B cell (primary cell): Measurements from ENCODE around the gene ABHD14A. TPM values are rescaled to one million over a fixed set of nuclear protein-coding genes. Genes with fewer than 3 reads are reported as not detected.

Experiments used
- ATAC-seq: fragments of 200-7000 bp; cut with Tn5 transposase; one replicate; pipeline ENCODE4 v1.10.0; 2021; ENCODE audit warnings: low read depth, mild to moderate bottlenecking, moderate number of reproducible peaks, moderate library complexity
- CTCF ChIA-PET: fragments of 350-600 bp; sonication (Branson Sonifier 250); formaldehyde crosslinking; loops from one replicate; lab custom pipeline; 2021; ENCODE audit warnings: antibody characterized with exemption, inconsistent platforms; lab: Charles Lee
- POLR2A ChIA-PET: fragments of 350-600 bp; sonication (Branson Sonifier 250); formaldehyde crosslinking; loops from one replicate; lab custom pipeline; 2021; ENCODE audit warnings: antibody characterized with exemption; lab: Charles Lee
- DNase-seq: peaks from one replicate; pipeline ENCODE4 v3.0.0; 2013
- H2AFZ ChIP-seq: 2 replicates; pipeline ENCODE4 v1.6.1; 2012; ENCODE audit warnings: mild to moderate bottlenecking, low read depth, low read length; ENCODE audit not compliant: insufficient read depth, poor library complexity, severe bottlenecking
- H3K27ac ChIP-seq, 2 donors: 1 replicate in 1 of 2; 2 replicates in 1 of 2; pipeline ENCODE4 v1.5.1; 2012 to 2013; ENCODE audit warnings: low read length in 2 of 2, mild to moderate bottlenecking in 2 of 2, moderate library complexity in 1 of 2
- H3K27me3 ChIP-seq, 4 experiments: fragments of 200-600 bp in 1 of 4; sonication (generic) in 1 of 4; replicated peaks in 1 of 4; 1 replicate in 2 of 4; 2 replicates in 2 of 4; pipeline versions ENCODE4 v1.6.1 to v1.7.0; 2013 to 2016; ENCODE audit warnings: low read length in 3 of 4, mild to moderate bottlenecking in 2 of 4, mixed read lengths in 1 of 4, moderate library complexity in 1 of 4; ENCODE audit not compliant: insufficient read depth in 4 of 4, control insufficient read depth in 3 of 4; ENCODE audit errors: control extremely low read depth in 1 of 4
- H3K36me3 ChIP-seq, 2 experiments: replicated peaks in 1 of 2; 1 replicate in 1 of 2; 2 replicates in 1 of 2; pipeline versions ENCODE4 v1.6.1 to v1.7.1; 2013; ENCODE audit warnings: low read length in 1 of 2; ENCODE audit not compliant: insufficient read depth in 2 of 2, control insufficient read depth in 1 of 2; ENCODE audit errors: control extremely low read depth in 1 of 2, extremely low read depth in 1 of 2
- H3K4me1 ChIP-seq, 2 donors: fragments of 200-600 bp in 1 of 2; sonication (generic) in 1 of 2; 1 replicate in 1 of 2; 2 replicates in 1 of 2; pipeline versions ENCODE4 v1.5.1 to v1.6.1; 2013 to 2017; ENCODE audit warnings: low read length in 2 of 2; ENCODE audit not compliant: control insufficient read depth in 2 of 2, insufficient read depth in 2 of 2
- H3K4me2 ChIP-seq: replicated peaks from 2 replicates; pipeline ENCODE3; 2012; ENCODE audit warnings: mild to moderate bottlenecking, low read depth, low read length; ENCODE audit not compliant: poor library complexity, severe bottlenecking
- H3K4me3 ChIP-seq, 5 experiments: fragments of 200-600 bp in 1 of 5; sonication (generic) in 1 of 5; 1 replicate in 3 of 5; 2 replicates in 2 of 5; pipeline versions ENCODE4 v1.5.1 to v1.7.0; 2011 to 2016; ENCODE audit warnings: low read length in 4 of 5, mild to moderate bottlenecking in 4 of 5, low read depth in 2 of 5, control low read depth in 1 of 5, moderate library complexity in 1 of 5; ENCODE audit not compliant: insufficient read depth in 1 of 5; ENCODE audit errors: control extremely low read depth in 1 of 5, extremely low read depth in 1 of 5
- H3K79me2 ChIP-seq: fragments of 200-600 bp; sonication (generic); one replicate; pipeline ENCODE4 v1.6.0; 2016; ENCODE audit warnings: low read length; ENCODE audit not compliant: control insufficient read depth, insufficient read depth
- H3K9ac ChIP-seq: fragments of 200-600 bp; sonication (generic); 2 replicates; pipeline ENCODE4 v1.6.1; 2017; ENCODE audit warnings: mild to moderate bottlenecking, low read length, moderate library complexity
- H3K9me3 ChIP-seq, 3 donors: one replicate each; pipeline versions ENCODE4 v1.6.1 to v1.7.1; 2013; ENCODE audit warnings: low read length in 2 of 3; ENCODE audit not compliant: control insufficient read depth in 2 of 3, insufficient read depth in 1 of 3; ENCODE audit errors: control extremely low read depth in 1 of 3
- H4K20me1 ChIP-seq: 2 replicates; pipeline ENCODE4 v1.6.0; 2012; ENCODE audit warnings: mild to moderate bottlenecking, low read length; ENCODE audit not compliant: insufficient read depth, control insufficient read depth, poor library complexity, severe bottlenecking
- H3K27ac Mint-ChIP-seq: one replicate; pipeline ENCODE4 v1.8.0; 2021; ENCODE audit warnings: mixed read lengths
- H3K27me3 Mint-ChIP-seq: one replicate; pipeline ENCODE4 v1.8.0; 2021; ENCODE audit warnings: mixed read lengths
- H3K4me1 Mint-ChIP-seq: one replicate; pipeline ENCODE4 v1.8.0; 2021; ENCODE audit warnings: mixed read lengths
- H3K4me3 Mint-ChIP-seq: one replicate; pipeline ENCODE4 v1.8.0; 2021; ENCODE audit warnings: mixed read lengths
- H3K9me3 Mint-ChIP-seq: one replicate; pipeline ENCODE4 v1.8.0; 2022; ENCODE audit warnings: mixed read lengths; ENCODE audit not compliant: insufficient read depth
- EZH2 ChIP-seq: IDR thresholded peaks from 2 replicates; pipeline ENCODE4 v1.6.1; 2012; ENCODE audit warnings: borderline replicate concordance, low read depth, mild to moderate bottlenecking, moderate library complexity, low read length; ENCODE audit not compliant: insufficient read depth, poor library complexity, severe bottlenecking
- WGBS: methylation state at CpG from one replicate; pipeline ENCODE4 v1.1.5; 2013; ENCODE audit warnings: missing lambda C conversion rate; ENCODE audit not compliant: insufficient coverage; 5-methylcytosine and 5-hydroxymethylcytosine counted together
- intact Hi-C: fragments of 100-400 bp; cut with micrococcal nuclease; formaldehyde crosslinking; loops from one replicate; pipeline ENCODE4 v1.10.0; 2022
- polyA plus RNA-seq: library from polyadenylated mRNA; depleted of rRNA; stranded (reverse); fragments of >200 nt; gene quantifications from 2 replicates; pipeline ENCODE4 v1.2.3, GENCODE V29; 2012
- total RNA-seq, 2 donors: library from RNA; stranded (reverse); fragments of 120-200 nt in 1 of 2; gene quantifications; 1 replicate in 1 of 2; 2 replicates in 1 of 2; pipeline versions ENCODE4 v1.2.3 to v1.2.4, GENCODE V29; 2013 to 2022
- TF ChIP-seq, protein P1 (sequence below): fragments of 200-600 bp; IDR thresholded peaks from one replicate; pipeline ENCODE4 v1.8.0; 2022; ENCODE audit warnings: antibody characterized with exemption, mild to moderate bottlenecking

ABHD14A gene
- total and polyA plus RNA-seq, 2 donors (not counting 1 experiment from before 2014, with no cell fraction given): 11.9 to 28.8 TPM

- intact Hi-C loops: no loop called here
- Mint-ChIP-seq H3K4me1 (peaks cover 5% of the 10 kb centered on the region), H3K4me3 (no peak overlapping the region), H3K27ac (no peak overlapping the region), H3K9me3 (no peaks in the 10 kb centered on the region), H3K27me3 (peaks cover 4% of the 10 kb centered on the region)
- Histone ChIP-seq H3K36me3 (no peaks in the 10 kb centered on the region), H3K4me3 (no peak overlapping the region), H3K4me2 (no peak overlapping the region), H3K9ac (no peak overlapping the region), H3K27ac (no peak overlapping the region), H3K4me1 (peaks cover 7 to 10% of the 10 kb centered on the region in 2 donors), H3K9me3 (peaks cover 0 to 6% (median 0%) of the 10 kb centered on the region in 3 donors), H2AFZ (no peak overlapping the region), H3K27me3 (peaks cover 0 to 23% (median 14%) of the 10 kb centered on the region in 4 experiments), H3K79me2 (no peaks in the 10 kb centered on the region), H4K20me1 (no peaks in the 10 kb centered on the region)
- over 99% methylated on average over 11 of the region's 20 CpGs for WGBS
- no peak for ATAC-seq
- CTCF ChIA-PET: interaction anchor here (0.9 kb wide), 1 partner anchor 15 kb away, joined by 3 read pairs; the partner anchor contains the start of gene ABHD14B
- TF ChIP-seq, protein P1, sequence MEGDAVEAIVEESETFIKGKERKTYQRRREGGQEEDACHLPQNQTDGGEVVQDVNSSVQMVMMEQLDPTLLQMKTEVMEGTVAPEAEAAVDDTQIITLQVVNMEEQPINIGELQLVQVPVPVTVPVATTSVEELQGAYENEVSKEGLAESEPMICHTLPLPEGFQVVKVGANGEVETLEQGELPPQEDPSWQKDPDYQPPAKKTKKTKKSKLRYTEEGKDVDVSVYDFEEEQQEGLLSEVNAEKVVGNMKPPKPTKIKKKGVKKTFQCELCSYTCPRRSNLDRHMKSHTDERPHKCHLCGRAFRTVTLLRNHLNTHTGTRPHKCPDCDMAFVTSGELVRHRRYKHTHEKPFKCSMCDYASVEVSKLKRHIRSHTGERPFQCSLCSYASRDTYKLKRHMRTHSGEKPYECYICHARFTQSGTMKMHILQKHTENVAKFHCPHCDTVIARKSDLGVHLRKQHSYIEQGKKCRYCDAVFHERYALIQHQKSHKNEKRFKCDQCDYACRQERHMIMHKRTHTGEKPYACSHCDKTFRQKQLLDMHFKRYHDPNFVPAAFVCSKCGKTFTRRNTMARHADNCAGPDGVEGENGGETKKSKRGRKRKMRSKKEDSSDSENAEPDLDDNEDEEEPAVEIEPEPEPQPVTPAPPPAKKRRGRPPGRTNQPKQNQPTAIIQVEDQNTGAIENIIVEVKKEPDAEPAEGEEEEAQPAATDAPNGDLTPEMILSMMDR: no peak
- no peak for TF ChIP-seq EZH2
- POLR2A ChIA-PET: interaction anchor here (0.6 to 1.3 kb wide), 4 partner anchors 10 to 170 kb away, joined by 3 to 7 read pairs (median 4); partner anchors contain the start of gene ABHD14B
- no peak for DNase-seq
These were observed 16.0 kb upstream of the ABHD14A start for GRCh38 chr3:51958603-51959521.

GRCh38 chr3:51959651-51960050 lies 15.2 kb upstream of the ABHD14A start:
- DNase-seq (no peak), ATAC-seq (no peak)
- H3K27ac Mint-ChIP-seq: no peak overlapping the region
- no peak overlapping the region for H3K27ac ChIP-seq
- H3K9me3 Mint-ChIP-seq: no peaks in the 10 kb centered on the region
- no peak overlapping the region for H3K4me3 Mint-ChIP-seq
- H3K36me3 ChIP-seq: no peaks in the 10 kb centered on the region
- intact Hi-C loops: no loop called here
- WGBS: 97% methylated on average over 6 of the region's 7 CpGs
- H3K9ac ChIP-seq: no peak overlapping the region
- peaks cover 7 to 10% of the 10 kb centered on the region in 2 donors for H3K4me1 ChIP-seq
- H3K4me1 Mint-ChIP-seq: peaks cover 5% of the 10 kb centered on the region
- ChIA-PET POLR2A (interaction anchor here (1.3 kb wide), 1 partner anchor 10 kb away, joined by 3 read pairs; no protein-coding TSS in a partner anchor), CTCF (interaction anchor here (0.5 kb wide), 1 partner anchor 1734 kb away, joined by 3 read pairs; no protein-coding TSS in a partner anchor)
- no peaks in the 10 kb centered on the region for H3K79me2 ChIP-seq
- H3K9me3 ChIP-seq: peaks cover 0 to 6% (median 0%) of the 10 kb centered on the region in 3 donors
- H3K27me3 Mint-ChIP-seq: no peaks in the 10 kb centered on the region
- TF ChIP-seq, protein P1: no peak
- no peak for TF ChIP-seq EZH2
- H3K4me2 ChIP-seq: no peak overlapping the region
- no peaks in the 10 kb centered on the region for H4K20me1 ChIP-seq
- no peak overlapping the region for H3K4me3 ChIP-seq
- H3K27me3 ChIP-seq: peaks cover 0 to 17% (median 11%) of the 10 kb centered on the region in 4 experiments
- no peak overlapping the region for H2AFZ ChIP-seq
